H1 (cell line): ENCODE data around the gene AK5.

Experiments
- PHF8 ChIP-seq: fragments of 200-600 bp; sonication (generic); conservative IDR thresholded peaks from 2 replicates; pipeline ENCODE4 v1.7.1; 2012; ENCODE audit warnings: low read depth, mild to moderate bottlenecking, inconsistent platforms, low read length, moderate library complexity
- POLR2AphosphoS5 ChIP-seq: IDR thresholded peaks from 2 replicates; pipeline ENCODE4 v1.6.1; 2011; ENCODE audit warnings: low read depth, low read length
- SP2 ChIP-seq: IDR thresholded peaks from 2 replicates; pipeline ENCODE4 v1.6.1; 2012; ENCODE audit warnings: mild to moderate bottlenecking, low read length, inconsistent platforms

GRCh38 chr1:77550135-77550534, 268.3 kb downstream of the AK5 start:
- TF ChIP-seq PHF8: no peak
- no peak for TF ChIP-seq POLR2AphosphoS5
- TF ChIP-seq SP2: no peak
